HepG2 (cell line): Measurements from ENCODE around the gene MED9. TPM values are rescaled to one million over a fixed set of nuclear protein-coding genes. Genes with fewer than 3 reads are reported as not detected.

Source experiments
- JDP2 ChIP-seq: sonication (generic); formaldehyde crosslinking; IDR thresholded peaks from 2 replicates; pipeline ENCODE4 v1.8.1; 2022; ENCODE audit warnings: missing genetic modification reagents, borderline replicate concordance
- POLR2AphosphoS2 ChIP-seq: IDR thresholded peaks from 2 replicates; pipeline ENCODE4 v1.6.1; 2011; ENCODE audit warnings: low read depth, low read length, improper control_type of control experiment
- TEAD3 ChIP-seq: optimal IDR thresholded peaks from 2 replicates; pipeline ENCODE3; 2016; ENCODE audit warnings: borderline replicate concordance
- TOPORS ChIP-seq: sonication (generic); formaldehyde crosslinking; IDR thresholded peaks from 2 replicates; pipeline ENCODE4 v1.8.0; 2023; ENCODE audit warnings: mild to moderate bottlenecking, missing genetic modification reagents
- ZNF281 ChIP-seq: sonication (generic); formaldehyde crosslinking; IDR thresholded peaks from 2 replicates; pipeline ENCODE4 v1.4.0; 2020; ENCODE audit warnings: missing genetic modification reagents, borderline replicate concordance
- ZNF557 ChIP-seq: sonication (generic); formaldehyde crosslinking; IDR thresholded peaks from 2 replicates; pipeline ENCODE4 v1.4.0; 2020; ENCODE audit warnings: missing genetic modification reagents
- ZNF607 ChIP-seq: sonication (generic); formaldehyde crosslinking; IDR thresholded peaks from 2 replicates; pipeline ENCODE4 v1.5.1; 2020; ENCODE audit warnings: missing genetic modification reagents, mild to moderate bottlenecking, borderline replicate concordance
- ZNF703 ChIP-seq: sonication (generic); formaldehyde crosslinking; IDR thresholded peaks from 2 replicates; pipeline ENCODE4 v1.5.1; 2020; ENCODE audit warnings: missing genetic modification reagents, mild to moderate bottlenecking, moderate library complexity, borderline replicate concordance
- polyA plus RNA-seq, 8 experiments: library from polyadenylated mRNA; depleted of rRNA in 3 of 8; stranded (reverse) in 7 of 8; unstranded in 1 of 8; fragments of >200 nt; fragmentation: Illumina TruSeq in 4 of 8; extraction: Trizol in 4 of 8; gene quantifications; 2 replicates each; pipeline versions ENCODE4 v1.2.1 to v1.2.3, GENCODE V29; 2011 to 2016; ENCODE audit warnings: low read depth in 4 of 8, missing spikeins in 1 of 8, mixed read lengths in 1 of 8; ENCODE audit not compliant: insufficient read depth in 1 of 8
- total RNA-seq, 5 experiments: library from RNA; depleted of rRNA; stranded (reverse); fragments of >200 nt; fragmentation: Illumina TruSeq; extraction: Trizol; gene quantifications; 2 replicates each; pipeline ENCODE4 v1.2.3, GENCODE V29; 2016; ENCODE audit warnings: low read depth in 1 of 5
- TF ChIP-seq, protein P1 (sequence below): sonication (generic); formaldehyde crosslinking; IDR thresholded peaks from 2 replicates; pipeline ENCODE4 v1.5.0; 2020; ENCODE audit warnings: mild to moderate bottlenecking, missing genetic modification reagents, borderline replicate concordance
- TF ChIP-seq, protein P2 (sequence below): sonication (generic); formaldehyde crosslinking; IDR thresholded peaks from 2 replicates; pipeline ENCODE4 v1.4.0; 2020; ENCODE audit warnings: missing genetic modification reagents
- TF ChIP-seq, protein P3 (sequence below): sonication (generic); formaldehyde crosslinking; conservative IDR thresholded peaks from 2 replicates; pipeline ENCODE4 v1.8.0; 2022; ENCODE audit warnings: missing genetic modification reagents
- TF ChIP-seq, protein P4 (sequence below): sonication (generic); formaldehyde crosslinking; IDR thresholded peaks from 2 replicates; pipeline ENCODE4 v1.4.0; 2020; ENCODE audit warnings: missing genetic modification reagents

Gene MED9
- total and polyA plus RNA-seq, 2 of the 13 experiments (the other 11 are each of a cell fraction or from before 2014, with no cell fraction given), result 11.9 to 15.1 TPM

- TF ChIP-seq, protein P1, sequence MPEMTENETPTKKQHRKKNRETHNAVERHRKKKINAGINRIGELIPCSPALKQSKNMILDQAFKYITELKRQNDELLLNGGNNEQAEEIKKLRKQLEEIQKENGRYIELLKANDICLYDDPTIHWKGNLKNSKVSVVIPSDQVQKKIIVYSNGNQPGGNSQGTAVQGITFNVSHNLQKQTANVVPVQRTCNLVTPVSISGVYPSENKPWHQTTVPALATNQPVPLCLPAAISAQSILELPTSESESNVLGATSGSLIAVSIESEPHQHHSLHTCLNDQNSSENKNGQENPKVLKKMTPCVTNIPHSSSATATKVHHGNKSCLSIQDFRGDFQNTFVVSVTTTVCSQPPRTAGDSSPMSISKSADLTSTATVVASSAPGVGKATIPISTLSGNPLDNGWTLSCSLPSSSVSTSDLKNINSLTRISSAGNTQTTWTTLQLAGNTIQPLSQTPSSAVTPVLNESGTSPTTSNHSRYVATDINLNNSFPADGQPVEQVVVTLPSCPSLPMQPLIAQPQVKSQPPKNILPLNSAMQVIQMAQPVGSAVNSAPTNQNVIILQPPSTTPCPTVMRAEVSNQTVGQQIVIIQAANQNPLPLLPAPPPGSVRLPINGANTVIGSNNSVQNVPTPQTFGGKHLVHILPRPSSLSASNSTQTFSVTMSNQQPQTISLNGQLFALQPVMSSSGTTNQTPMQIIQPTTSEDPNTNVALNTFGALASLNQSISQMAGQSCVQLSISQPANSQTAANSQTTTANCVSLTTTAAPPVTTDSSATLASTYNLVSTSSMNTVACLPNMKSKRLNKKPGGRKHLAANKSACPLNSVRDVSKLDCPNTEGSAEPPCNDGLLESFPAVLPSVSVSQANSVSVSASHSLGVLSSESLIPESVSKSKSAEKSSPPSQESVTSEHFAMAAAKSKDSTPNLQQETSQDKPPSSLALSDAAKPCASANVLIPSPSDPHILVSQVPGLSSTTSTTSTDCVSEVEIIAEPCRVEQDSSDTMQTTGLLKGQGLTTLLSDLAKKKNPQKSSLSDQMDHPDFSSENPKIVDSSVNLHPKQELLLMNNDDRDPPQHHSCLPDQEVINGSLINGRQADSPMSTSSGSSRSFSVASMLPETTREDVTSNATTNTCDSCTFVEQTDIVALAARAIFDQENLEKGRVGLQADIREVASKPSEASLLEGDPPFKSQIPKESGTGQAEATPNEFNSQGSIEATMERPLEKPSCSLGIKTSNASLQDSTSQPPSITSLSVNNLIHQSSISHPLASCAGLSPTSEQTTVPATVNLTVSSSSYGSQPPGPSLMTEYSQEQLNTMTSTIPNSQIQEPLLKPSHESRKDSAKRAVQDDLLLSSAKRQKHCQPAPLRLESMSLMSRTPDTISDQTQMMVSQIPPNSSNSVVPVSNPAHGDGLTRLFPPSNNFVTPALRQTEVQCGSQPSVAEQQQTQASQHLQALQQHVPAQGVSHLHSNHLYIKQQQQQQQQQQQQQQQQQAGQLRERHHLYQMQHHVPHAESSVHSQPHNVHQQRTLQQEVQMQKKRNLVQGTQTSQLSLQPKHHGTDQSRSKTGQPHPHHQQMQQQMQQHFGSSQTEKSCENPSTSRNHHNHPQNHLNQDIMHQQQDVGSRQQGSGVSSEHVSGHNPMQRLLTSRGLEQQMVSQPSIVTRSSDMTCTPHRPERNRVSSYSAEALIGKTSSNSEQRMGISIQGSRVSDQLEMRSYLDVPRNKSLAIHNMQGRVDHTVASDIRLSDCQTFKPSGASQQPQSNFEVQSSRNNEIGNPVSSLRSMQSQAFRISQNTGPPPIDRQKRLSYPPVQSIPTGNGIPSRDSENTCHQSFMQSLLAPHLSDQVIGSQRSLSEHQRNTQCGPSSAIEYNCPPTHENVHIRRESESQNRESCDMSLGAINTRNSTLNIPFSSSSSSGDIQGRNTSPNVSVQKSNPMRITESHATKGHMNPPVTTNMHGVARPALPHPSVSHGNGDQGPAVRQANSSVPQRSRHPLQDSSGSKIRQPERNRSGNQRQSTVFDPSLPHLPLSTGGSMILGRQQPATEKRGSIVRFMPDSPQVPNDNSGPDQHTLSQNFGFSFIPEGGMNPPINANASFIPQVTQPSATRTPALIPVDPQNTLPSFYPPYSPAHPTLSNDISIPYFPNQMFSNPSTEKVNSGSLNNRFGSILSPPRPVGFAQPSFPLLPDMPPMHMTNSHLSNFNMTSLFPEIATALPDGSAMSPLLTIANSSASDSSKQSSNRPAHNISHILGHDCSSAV (CRISPR knock-in tag), result no peak
- peak; percentile 39; the same call in 1 of the 2 replicates for TF ChIP-seq ZNF703 (CRISPR knock-in tag)
- no peak for TF ChIP-seq JDP2 (CRISPR knock-in tag)
- TF ChIP-seq ZNF607 (CRISPR knock-in tag), result peak; percentile 78; the same call in 1 of the 2 replicates
- peak; percentile 68; the same call in 1 of the 2 replicates for TF ChIP-seq ZNF281
- TF ChIP-seq, protein P2, sequence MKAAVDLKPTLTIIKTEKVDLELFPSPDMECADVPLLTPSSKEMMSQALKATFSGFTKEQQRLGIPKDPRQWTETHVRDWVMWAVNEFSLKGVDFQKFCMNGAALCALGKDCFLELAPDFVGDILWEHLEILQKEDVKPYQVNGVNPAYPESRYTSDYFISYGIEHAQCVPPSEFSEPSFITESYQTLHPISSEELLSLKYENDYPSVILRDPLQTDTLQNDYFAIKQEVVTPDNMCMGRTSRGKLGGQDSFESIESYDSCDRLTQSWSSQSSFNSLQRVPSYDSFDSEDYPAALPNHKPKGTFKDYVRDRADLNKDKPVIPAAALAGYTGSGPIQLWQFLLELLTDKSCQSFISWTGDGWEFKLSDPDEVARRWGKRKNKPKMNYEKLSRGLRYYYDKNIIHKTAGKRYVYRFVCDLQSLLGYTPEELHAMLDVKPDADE, result no peak
- TF ChIP-seq, protein P3, sequence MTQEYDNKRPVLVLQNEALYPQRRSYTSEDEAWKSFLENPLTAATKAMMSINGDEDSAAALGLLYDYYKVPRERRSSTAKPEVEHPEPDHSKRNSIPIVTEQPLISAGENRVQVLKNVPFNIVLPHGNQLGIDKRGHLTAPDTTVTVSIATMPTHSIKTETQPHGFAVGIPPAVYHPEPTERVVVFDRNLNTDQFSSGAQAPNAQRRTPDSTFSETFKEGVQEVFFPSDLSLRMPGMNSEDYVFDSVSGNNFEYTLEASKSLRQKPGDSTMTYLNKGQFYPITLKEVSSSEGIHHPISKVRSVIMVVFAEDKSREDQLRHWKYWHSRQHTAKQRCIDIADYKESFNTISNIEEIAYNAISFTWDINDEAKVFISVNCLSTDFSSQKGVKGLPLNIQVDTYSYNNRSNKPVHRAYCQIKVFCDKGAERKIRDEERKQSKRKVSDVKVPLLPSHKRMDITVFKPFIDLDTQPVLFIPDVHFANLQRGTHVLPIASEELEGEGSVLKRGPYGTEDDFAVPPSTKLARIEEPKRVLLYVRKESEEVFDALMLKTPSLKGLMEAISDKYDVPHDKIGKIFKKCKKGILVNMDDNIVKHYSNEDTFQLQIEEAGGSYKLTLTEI (CRISPR knock-in tag), result no peak
- no peak for TF ChIP-seq POLR2AphosphoS2
- TF ChIP-seq ZNF557 (CRISPR knock-in tag), result no peak
- TF ChIP-seq TOPORS (CRISPR knock-in tag), result peak; percentile 37; the same call in 1 of the 2 replicates
- TF ChIP-seq TEAD3 (CRISPR knock-in tag), result peak; percentile 82
- TF ChIP-seq, protein P4, sequence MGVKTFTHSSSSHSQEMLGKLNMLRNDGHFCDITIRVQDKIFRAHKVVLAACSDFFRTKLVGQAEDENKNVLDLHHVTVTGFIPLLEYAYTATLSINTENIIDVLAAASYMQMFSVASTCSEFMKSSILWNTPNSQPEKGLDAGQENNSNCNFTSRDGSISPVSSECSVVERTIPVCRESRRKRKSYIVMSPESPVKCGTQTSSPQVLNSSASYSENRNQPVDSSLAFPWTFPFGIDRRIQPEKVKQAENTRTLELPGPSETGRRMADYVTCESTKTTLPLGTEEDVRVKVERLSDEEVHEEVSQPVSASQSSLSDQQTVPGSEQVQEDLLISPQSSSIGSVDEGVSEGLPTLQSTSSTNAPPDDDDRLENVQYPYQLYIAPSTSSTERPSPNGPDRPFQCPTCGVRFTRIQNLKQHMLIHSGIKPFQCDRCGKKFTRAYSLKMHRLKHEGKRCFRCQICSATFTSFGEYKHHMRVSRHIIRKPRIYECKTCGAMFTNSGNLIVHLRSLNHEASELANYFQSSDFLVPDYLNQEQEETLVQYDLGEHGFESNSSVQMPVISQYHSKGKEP (CRISPR knock-in tag), result no peak
Observed at GRCh38 chr17:17462048-17462824, 14.6 kb upstream of the MED9 start (continued).
